ENCODE results near the gene TEKTIP1.
"Not testable (repeated sequence)": the region's sequence is repeated elsewhere in the genome, so short reads cannot be mapped to it uniquely, and the experiment has no call there.

TEKTIP1 gene

GRCh38 chr19:3508121-3508661, 30.8 kb upstream of the TEKTIP1 start:
- not testable (repeated sequence) for DNase-seq

DNA sequence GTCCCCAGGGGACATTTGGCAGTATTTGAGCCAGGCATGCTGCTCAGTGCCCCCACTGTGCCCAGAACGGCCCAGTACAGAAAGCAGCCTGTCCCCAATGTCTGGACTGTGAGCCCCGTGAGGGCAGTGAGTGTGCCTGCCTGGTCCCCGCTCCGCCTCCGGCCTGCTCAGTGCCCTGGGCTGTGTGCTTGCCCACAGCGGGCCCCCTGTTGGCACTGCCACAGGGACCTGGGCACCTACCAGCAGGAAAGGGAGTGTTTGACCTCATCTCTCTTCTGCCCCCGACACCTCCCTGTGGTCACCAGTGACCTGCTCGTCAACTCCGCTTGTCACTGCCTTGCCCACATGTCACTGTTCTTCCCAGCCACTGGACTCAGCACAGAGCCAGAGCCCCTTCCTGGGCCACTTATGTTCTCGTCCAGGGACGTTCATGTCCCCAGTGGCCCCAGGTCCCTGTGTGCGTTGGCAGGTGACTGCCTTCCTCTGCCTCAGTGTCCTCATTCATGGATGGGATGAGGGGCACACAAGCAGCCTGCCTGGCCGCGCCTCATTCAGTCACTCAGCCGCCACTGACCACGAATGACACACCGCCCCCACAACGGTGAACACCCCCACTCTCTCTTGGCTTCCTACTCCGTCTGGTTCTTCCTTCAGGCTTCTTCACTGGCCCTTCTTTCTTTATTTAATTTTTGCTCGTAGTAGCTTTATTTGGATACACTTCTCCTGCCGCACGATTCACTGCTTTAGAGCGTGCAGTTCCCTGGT, 30.0 kb upstream of the TEKTIP1 start:
- no peak for DNase-seq

GRCh38 chr19:3509566-3509989, 29.4 kb upstream of the TEKTIP1 start:
- no peak for DNase-seq

DNA sequence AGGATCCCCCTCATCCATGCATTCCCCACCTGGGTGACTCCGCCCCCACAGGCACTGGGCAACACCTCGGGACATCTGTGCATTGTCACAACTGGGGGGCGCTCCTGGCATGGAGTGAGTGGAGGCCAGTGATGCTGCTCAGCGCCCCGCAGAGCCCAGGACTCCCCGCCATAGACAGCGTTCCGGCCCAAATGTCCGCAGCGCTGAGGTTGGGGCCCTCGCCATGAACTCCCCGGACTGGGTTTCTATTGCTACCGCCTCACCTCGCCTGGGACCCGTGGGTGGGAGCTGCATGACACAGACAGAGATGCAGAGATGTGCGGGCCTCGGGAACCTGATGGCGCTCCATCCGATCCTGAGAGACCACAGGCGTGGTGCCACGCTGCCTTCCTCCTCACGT, 28.2 kb upstream of the TEKTIP1 start:
- DNase-seq: no peak

DNA sequence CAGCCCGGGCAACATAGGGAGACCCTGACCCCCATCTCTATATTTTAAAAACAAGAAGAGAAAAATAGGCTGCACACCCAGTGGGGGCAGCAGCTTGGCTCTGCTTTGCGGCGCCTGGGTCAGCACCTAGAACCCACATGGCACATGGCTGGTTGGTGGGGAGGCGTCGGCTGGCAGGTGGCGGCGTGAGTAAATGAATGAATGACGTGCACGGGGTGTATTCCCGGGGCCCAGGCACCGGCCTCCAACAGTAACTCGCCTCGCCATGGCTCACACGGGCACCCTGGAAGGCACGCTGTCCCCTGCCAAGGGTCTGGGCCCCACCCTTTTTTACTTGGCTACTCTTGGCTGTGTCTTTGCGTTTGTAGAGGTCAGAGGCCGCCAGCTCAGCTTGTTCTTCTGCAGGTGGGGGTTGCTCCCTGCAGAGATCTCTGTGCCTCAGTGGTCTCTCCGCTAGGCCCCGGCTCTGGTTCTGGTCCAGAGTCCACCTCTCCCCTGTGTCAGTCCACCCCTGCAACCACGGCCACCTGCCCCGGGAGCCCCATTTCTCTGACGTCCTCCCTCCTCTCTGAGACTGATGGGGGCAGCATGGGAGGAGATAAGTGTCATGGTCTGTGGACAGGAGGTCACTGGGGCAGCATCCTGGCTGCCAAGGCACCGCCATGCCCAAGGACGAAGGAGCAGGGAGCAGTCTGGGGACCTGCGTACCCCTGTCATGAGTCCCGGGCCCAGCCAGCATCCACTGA, 27.3 kb upstream of the TEKTIP1 start:
- DNase-seq: no peak

DNA sequence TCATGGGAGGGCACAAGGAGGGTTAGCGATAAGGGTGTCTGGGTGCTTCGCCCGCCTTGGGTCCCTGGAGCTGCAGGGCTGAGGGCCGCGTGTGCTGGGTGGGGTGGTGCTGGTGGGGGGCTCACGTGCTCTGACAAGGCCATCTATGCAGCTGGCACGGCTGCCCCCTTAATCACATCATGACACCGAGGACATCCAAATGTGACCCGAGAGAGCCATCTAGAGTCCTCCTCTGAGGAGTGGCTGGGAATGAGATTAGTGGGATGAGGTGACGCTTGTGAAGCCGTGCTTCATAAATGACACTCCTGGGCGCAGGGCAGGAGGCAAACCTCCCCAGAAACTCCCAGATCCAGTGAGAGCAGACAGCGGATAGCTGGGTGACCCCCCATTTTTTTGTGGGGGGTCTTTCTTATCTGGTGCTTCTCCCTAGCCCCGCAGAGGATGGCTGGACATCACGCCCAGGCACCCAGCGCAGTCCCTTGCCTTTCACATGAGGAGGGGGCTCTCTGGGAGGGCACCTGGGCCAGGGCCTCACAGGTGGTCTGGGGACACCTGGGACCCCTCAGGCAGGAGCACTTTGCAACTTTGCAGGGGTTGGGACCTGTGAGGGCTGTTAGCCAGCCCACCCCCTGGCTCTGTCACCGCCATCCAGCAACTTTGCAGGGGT, 26.3 kb upstream of the TEKTIP1 start:
- no peak for DNase-seq

- no peak for DNase-seq
Observed at GRCh38 chr19:3513229-3514140, 25.5 kb upstream of the TEKTIP1 start.

DNA sequence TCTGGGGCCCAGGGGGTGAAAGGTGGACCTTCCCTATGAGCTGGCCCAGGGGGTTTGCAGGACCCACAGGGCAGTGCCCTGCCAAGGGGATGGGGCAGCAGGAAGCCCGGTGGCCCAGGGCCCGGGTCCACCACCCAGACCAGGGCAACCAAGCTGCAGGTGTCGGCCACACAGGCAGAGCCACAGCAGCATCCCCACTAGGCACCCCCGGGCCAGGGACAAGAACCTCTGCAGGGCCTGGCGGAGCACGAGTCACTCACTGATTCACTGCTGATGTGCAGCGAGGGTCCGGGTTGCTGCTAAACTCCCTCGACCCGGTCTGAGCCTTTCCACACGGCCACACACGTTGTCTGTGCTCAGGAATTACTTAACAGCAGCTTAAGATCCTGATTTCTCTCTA, 24.0 kb upstream of the TEKTIP1 start:
- no peak for DNase-seq

- DNase-seq: no peak
Observed at GRCh38 chr19:3515891-3516422, 23.0 kb upstream of the TEKTIP1 start.

DNA sequence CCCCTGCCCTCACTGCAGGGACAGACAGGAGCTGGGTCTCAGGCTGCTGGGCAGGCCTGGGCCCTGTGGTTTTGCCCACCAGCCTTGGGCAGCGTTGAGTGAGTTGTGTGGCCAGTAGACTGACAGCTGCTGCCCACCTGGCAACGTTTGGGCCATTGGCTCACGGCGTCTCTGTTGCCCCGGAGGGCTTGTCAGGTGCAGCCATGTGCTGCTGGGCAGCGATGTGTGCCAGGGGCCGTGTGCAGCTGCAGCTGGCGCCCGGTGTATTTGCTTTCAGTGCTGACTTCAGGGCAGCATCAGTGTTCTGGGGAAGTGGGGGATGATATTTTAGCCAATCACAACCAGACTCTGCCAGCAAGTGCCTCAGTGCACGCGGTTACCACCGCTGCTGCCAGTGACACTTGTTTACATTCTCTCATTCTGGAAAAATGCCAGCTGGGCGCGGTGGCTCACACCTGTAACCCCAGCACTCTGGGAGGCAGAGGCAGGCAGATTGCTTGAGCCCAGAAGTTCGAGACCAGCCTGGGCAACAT, 22.2 kb upstream of the TEKTIP1 start:
- DNase-seq: no peak

- no peak for DNase-seq
Observed at GRCh38 chr19:3517638-3518037, 21.3 kb upstream of the TEKTIP1 start.

- DNase-seq: no peak
Observed at GRCh38 chr19:3518255-3518654, 20.7 kb upstream of the TEKTIP1 start.

- no peak for DNase-seq
Observed at GRCh38 chr19:3518659-3519058, 20.3 kb upstream of the TEKTIP1 start.

GRCh38 chr19:3519126-3519525, 19.8 kb upstream of the TEKTIP1 start:
- DNase-seq: no peak

DNA sequence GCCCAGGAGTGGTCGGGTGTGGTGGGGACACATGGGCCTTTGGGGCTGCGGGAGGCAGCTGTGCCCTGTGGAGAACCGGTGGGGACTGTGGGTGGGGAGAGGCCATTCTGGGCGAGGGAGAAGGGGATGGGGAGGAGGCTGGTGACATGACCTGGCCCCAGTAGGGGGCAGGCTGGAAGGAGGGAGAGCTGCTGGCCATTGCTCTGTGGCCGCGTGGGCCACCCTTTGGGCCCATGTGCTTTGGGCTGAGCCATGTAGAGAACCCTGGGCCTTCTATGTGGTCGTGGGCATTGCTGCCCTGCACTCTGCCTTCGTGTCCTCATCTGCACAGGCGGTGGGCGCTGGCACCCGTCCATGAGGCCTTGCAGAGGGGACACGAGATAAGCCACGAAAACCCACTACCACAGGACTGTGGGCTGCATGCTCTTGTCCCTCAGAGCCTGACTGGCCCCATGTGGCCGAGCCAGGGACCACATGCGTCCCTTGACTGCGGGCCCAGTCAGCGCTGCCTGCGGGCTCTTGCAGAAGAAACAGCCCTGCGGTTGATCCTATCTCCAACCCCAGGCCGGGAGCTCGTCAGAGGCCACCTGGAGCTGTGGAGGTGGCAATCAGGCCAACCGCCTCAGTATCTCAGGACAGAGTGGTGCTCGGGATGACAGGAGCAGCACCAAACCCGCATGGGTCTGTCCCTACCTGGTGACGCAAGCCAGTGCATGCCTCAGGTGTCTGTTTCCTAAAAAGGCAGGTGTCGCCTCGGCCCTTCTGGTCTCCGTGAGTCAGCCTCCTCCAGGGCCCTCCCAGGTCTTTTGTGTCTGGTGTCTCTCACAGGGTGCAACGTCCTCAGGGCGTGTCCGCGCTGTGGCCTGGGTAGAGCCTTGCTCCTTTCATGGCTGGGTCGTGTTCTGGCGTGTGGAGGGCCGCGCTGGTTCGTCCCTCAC, 18.5 kb upstream of the TEKTIP1 start:
- no peak for DNase-seq

DNA sequence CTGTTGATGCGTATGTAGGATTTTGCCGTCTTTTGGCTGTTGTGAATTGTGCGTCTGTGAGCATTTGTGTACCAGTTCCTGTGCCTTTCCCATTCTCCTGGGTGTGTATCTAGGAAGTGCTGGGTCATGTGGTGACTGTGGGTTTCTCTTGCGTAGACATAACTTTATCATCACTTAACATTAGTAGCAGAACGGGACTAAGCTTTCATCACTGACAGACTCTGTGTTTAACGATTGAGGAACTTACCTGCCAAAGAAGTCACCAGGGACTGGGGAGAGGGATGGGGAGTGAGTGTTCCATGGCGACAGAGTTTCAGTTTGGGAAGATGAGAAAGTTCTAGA, 17.9 kb upstream of the TEKTIP1 start:
- no peak for DNase-seq

DNA sequence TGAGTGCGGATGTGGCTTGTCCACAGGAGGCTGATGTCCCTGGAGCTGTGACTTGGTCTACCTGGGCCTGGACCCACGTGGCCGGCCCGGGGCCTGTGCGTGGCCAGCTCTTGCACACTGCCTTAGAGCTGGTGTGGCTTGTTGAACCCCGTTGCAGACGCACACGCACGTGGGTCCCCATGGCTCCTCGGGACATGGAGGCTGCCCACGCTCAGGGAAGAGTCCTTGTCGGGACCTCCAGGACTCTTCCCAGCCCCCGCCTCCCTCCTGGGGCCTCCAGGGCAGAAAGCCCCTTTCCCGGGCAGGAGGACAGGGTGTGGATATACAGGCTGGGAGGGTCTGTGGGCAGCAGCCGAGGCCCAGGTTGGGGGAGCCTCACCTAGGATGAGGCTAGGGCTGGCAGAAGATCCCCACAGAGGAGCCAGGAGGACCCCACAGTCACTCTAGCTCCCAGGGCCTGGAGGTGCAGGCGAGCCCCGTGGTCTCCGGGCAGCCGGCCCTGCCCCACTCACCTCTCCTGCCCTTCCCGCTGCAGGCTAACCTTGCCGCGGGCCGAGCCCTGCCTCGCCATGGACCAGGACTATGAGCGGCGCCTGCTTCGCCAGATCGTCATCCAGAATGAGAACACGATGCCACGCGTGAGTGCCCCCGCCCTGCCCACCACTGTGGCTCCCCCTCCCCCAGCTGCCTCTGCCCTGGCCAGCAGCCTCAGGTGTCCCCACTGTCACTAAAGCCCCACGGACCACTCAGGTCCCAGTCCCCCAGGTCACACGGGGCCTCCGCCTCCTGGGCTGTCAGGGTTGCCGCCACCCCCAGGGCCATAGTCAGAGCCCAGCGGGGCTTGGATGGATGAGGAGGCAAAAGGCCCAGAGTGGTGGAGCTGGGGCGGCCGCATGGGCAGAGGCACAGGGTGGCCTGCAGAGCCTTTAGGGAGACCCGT, 16.3 kb upstream of the TEKTIP1 start:
- no peak for DNase-seq

DNA sequence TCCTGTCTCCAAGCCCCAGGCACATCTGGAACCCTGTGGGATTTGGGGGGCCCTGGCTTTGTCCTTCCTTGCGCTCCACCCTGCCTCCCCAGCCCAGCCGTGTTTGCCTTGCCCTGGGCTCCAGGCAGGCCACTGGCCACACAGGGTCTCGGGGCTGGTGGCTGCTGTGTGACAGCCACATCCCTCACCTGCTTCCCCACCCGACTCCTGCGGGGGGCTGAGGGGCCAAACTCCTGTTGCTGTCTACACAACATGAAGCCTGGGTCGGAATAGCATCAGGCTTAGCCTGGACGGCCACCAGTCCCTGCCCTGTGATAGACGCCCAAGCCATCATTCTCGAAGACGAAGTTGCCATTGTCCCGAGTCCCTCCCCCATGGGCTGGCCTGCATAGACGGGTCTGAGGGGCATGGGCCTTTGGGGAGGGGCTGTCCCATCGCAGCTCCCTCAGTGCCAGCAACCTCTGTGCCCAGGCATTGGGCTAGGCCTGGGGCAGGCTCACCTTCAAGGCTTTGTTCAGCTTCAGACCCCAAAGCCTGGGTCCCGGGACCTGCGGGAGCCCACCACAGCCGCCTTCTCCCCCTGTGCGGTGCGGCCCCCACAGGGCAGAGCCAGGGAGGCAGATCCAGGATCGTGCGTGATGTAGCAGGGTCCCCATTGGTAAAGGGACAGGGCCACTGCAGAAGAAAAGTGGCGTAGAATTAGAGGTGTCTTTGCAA, 15.5 kb upstream of the TEKTIP1 start:
- no peak for DNase-seq
